AG10803 (cell line): ENCODE measurements around the gene ATXN1.

Experiments used
- DNase-seq: peaks from one replicate; pipeline ENCODE4 v3.0.0; 2010; ENCODE audit warnings: low read depth
- H3K4me3 ChIP-seq: 2 replicates; pipeline ENCODE4 v1.5.1; 2011; ENCODE audit warnings: mild to moderate bottlenecking, low read length, control low read depth
- TF ChIP-seq, protein P1 (sequence below): conservative IDR thresholded peaks from 2 replicates; pipeline ENCODE4 v1.5.1; 2011; ENCODE audit warnings: mild to moderate bottlenecking, low read length, control low read depth, inconsistent platforms

Gene ATXN1

GRCh38 chr6:16278750-16279149 is 482.5 kb downstream of the ATXN1 start:
- no peak overlapping the region for H3K4me3 ChIP-seq
- DNase-seq, result no peak
- TF ChIP-seq, protein P1, sequence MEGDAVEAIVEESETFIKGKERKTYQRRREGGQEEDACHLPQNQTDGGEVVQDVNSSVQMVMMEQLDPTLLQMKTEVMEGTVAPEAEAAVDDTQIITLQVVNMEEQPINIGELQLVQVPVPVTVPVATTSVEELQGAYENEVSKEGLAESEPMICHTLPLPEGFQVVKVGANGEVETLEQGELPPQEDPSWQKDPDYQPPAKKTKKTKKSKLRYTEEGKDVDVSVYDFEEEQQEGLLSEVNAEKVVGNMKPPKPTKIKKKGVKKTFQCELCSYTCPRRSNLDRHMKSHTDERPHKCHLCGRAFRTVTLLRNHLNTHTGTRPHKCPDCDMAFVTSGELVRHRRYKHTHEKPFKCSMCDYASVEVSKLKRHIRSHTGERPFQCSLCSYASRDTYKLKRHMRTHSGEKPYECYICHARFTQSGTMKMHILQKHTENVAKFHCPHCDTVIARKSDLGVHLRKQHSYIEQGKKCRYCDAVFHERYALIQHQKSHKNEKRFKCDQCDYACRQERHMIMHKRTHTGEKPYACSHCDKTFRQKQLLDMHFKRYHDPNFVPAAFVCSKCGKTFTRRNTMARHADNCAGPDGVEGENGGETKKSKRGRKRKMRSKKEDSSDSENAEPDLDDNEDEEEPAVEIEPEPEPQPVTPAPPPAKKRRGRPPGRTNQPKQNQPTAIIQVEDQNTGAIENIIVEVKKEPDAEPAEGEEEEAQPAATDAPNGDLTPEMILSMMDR, result no peak

DNA sequence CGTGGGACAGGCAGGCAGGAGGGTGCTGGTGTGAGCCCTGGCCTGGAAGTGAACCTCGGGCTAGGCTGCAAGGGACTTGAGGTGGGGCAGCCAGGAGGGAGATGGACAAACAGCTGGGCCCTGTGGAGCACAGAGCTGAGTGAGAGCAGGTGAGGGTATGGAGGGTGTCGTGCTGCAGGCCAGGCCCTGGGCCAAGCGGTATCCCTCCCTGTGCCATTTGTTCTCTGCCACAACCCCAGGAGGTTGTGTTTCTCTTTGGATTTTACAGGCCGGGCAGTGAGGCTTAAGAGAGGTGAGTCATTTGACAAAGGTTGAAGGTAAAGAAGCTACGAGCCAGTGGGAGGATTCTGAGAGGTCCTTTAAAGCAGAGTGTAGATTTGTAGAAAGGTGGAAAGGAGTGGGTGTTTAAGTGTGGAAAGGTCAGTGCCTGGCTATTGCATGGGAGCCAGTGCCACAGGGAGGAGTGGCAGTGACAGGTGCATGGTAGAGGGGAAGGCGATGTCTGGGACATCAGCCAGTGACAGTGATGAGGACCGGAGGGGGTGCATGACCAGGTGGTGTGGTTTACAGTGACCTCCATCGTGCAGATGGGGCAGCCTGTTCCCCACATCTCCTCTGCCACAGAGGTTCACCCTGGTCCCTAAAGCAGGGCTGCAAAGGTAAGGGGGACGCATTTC is 483.1 kb downstream of the ATXN1 start:
- H3K4me3 ChIP-seq, result no peak overlapping the region
- DNase-seq, result no peak
- TF ChIP-seq, protein P1, result no peak

- peak; percentile 86 for DNase-seq
- no peak overlapping the region for H3K4me3 ChIP-seq
- TF ChIP-seq, protein P1, result peak; percentile 63
These were observed 483.9 kb downstream of the ATXN1 start for GRCh38 chr6:16277101-16277981.

DNA sequence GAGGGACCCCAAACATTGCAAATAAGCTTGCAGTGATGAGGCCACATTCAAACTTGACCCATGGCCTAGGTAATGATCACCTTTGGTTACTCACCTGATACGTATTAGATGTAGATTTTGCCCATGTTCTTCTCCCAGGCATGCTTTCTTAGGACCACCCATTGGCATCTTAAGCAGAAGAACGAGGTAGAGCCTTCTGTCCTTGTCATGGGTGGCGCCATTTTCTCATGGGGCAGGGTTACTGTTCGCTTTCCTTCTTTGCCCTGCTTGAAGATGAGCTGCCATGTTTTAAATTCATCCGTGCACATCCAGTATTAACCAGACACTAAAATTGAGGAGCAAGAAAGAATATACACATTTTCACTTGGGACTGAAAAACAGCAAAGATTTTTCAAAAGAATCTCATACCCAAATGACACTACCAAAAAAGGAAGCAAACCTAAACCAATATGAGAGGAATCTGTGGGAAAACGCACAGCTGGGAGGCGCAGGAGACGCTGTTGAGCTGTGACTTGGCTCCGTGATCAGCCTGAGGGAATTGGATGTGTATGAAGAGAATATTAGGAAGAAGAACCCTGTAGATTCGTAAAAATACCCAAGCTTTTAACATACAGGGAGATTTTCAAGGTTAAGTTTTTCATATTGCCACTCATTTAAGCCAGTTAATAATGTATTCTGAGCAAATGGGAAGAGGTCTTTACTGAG is 486.2 kb downstream of the ATXN1 start:
- TF ChIP-seq, protein P1, result no peak
- no peak for DNase-seq
- no peak overlapping the region for H3K4me3 ChIP-seq

GRCh38 chr6:16274483-16274882 is 486.8 kb downstream of the ATXN1 start:
- no peak for DNase-seq
- TF ChIP-seq, protein P1, result no peak
- H3K4me3 ChIP-seq, result no peak overlapping the region

GRCh38 chr6:16273256-16273655 is 488.0 kb downstream of the ATXN1 start:
- TF ChIP-seq, protein P1, result no peak
- no peak overlapping the region for H3K4me3 ChIP-seq
- DNase-seq, result peak; percentile 34
